Large intestine (tissue), 3 donors: ENCODE data around the gene TRIO. TPM values are rescaled to one million over a fixed set of nuclear protein-coding genes. Genes with fewer than 3 reads are reported as not detected.

Experiments used
- DNase-seq, 2 donors: peaks; one replicate each; pipeline versions ENCODE4 v3.0.0 to v3.0.0-alpha.2; 2013
- H3K27ac ChIP-seq: one replicate; pipeline ENCODE4 v1.5.1; 2013; ENCODE audit warnings: low read length
- H3K27me3 ChIP-seq: 2 replicates; pipeline ENCODE4 v1.6.1; 2013; ENCODE audit warnings: low read length; ENCODE audit not compliant: control insufficient read depth, insufficient read depth
- H3K36me3 ChIP-seq: 2 replicates; pipeline ENCODE4 v1.6.1; 2013; ENCODE audit warnings: low read length; ENCODE audit not compliant: control insufficient read depth, insufficient read depth
- H3K4me1 ChIP-seq: one replicate; pipeline ENCODE4 v1.6.1; 2013; ENCODE audit warnings: low read length; ENCODE audit not compliant: control insufficient read depth, insufficient read depth
- H3K4me3 ChIP-seq: one replicate; pipeline ENCODE4 v1.5.1; 2013; ENCODE audit warnings: low read length
- H3K9me3 ChIP-seq: one replicate; pipeline ENCODE4 v1.6.1; 2013; ENCODE audit warnings: mild to moderate bottlenecking, low read depth, low read length, moderate library complexity; ENCODE audit not compliant: control insufficient read depth
- WGBS: methylation state at CpG from one replicate; pipeline ENCODE4 v1.1.5; 2013; ENCODE audit warnings: low lambda C conversion rate; ENCODE audit not compliant: insufficient coverage; 5-methylcytosine and 5-hydroxymethylcytosine counted together
- polyA plus RNA-seq: library from polyadenylated mRNA; unstranded; fragments of 120-200 nt; gene quantifications from one replicate; pipeline ENCODE4 v1.2.1, GENCODE V29; 2013

TRIO gene
- polyA plus RNA-seq, 1 donor = 66.6 TPM

GRCh38 chr5:14135621-14136020 lies 7.5 kb upstream of the TRIO start:
- H3K36me3 ChIP-seq = no peaks in the 10 kb centered on the region
- H3K4me3 ChIP-seq = no peak overlapping the region
- WGBS = 100% methylated on average over 1 of the region's 1 CpG
- peaks cover 2% of the 10 kb centered on the region for H3K27me3 ChIP-seq
- no peak overlapping the region for H3K27ac ChIP-seq
- H3K4me1 ChIP-seq = no peaks in the 10 kb centered on the region
- H3K9me3 ChIP-seq = peaks cover 4% of the 10 kb centered on the region
- no peak for DNase-seq

DNA sequence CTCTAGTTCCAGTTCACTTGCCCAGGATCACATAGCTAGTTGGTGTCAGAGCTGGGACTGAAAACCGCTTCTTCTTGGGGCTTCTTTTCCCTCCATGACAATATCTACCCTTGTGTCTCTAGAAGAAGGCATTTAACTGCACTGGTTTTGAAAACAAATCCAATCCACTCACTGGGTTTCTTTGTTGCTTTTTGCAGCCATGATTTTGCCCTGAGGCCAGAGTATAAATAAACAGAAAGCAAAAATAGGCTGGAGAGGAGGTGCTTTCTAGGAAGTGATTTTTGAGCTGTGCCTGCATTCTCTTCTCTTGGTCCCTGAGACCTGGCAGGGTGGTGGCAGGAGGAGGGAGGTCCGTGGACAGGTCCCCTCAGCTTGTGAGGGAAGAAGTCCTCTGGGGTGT lies 6.9 kb upstream of the TRIO start:
- H3K36me3 ChIP-seq = no peaks in the 10 kb centered on the region
- peaks cover 4% of the 10 kb centered on the region for H3K9me3 ChIP-seq
- no peak for DNase-seq
- no peak overlapping the region for H3K4me3 ChIP-seq
- H3K4me1 ChIP-seq = no peaks in the 10 kb centered on the region
- H3K27ac ChIP-seq = no peak overlapping the region
- peaks cover 2% of the 10 kb centered on the region for H3K27me3 ChIP-seq
- no CpG with 5 or more reads among the region's 2 CpGs for WGBS

GRCh38 chr5:14138608-14139540 lies 4.3 kb upstream of the TRIO start:
- no peak overlapping the region for H3K27ac ChIP-seq
- H3K4me3 ChIP-seq = no peak overlapping the region
- H3K27me3 ChIP-seq = peaks cover 2% of the 10 kb centered on the region
- peaks cover 4% of the 10 kb centered on the region for H3K9me3 ChIP-seq
- WGBS = 95% methylated on average over 5 of the region's 11 CpGs
- H3K36me3 ChIP-seq = no peaks in the 10 kb centered on the region
- peaks cover 6% of the 10 kb centered on the region for H3K4me1 ChIP-seq
- no peak for DNase-seq

- no peak overlapping the region for H3K27ac ChIP-seq
- WGBS = 57% methylated on average over 1 of the region's 3 CpGs
- no peak overlapping the region for H3K4me3 ChIP-seq
- no peaks in the 10 kb centered on the region for H3K9me3 ChIP-seq
- peaks cover 2% of the 10 kb centered on the region for H3K27me3 ChIP-seq
- no peak for DNase-seq
- H3K36me3 ChIP-seq = no peaks in the 10 kb centered on the region
- peaks cover 23% of the 10 kb centered on the region for H3K4me1 ChIP-seq
Observed at GRCh38 chr5:14141764-14142163, 1.4 kb upstream of the TRIO start.

DNA sequence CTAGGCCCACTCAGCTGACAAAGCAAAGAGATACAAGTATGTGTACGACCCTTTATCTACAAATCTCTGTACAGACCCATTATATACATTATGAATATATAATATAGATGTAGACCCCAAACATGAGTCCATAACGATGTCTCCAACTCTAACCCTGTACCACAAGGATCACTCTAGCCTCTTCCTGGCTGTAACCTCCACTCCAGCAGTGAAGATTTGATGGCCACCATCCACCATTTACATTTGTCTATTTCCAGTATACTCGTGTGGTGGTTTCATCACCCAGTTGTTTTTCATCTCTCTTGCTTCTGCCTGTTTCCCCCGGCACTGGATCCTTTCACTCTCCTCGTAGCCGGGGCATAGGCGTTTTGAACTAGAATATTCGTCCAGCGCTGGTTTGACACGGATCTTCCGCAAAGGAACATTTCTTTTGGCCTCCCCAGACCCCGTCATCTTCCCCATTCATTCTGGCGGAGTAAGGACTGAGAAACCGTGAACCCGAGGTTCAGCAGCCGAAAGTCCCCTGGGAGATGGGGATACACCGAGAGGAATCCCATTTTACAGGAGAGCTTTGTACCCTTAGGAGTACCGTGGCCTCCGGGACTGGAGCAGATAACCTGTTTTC lies 828 bp upstream of the TRIO start:
- Histone ChIP-seq H3K4me1 (peaks cover 27% of the 10 kb centered on the region), H3K36me3 (no peaks in the 10 kb centered on the region), H3K4me3 (peak overlapping the region; percentile 57), H3K9me3 (no peaks in the 10 kb centered on the region), H3K27ac (peak overlapping the region; percentile 88), H3K27me3 (peaks cover 2% of the 10 kb centered on the region)
- no peak for DNase-seq
- 0% methylated on average over 3 of the region's 19 CpGs for WGBS

- peak overlapping the region; percentile 90 for H3K4me3 ChIP-seq
- H3K4me1 ChIP-seq = peaks cover 30% of the 10 kb centered on the region
- no peaks in the 10 kb centered on the region for H3K9me3 ChIP-seq
- DNase-seq = no peak
- no peaks in the 10 kb centered on the region for H3K36me3 ChIP-seq
- peaks cover 2% of the 10 kb centered on the region for H3K27me3 ChIP-seq
- no CpG with 5 or more reads among the region's 59 CpGs for WGBS
- peak overlapping the region; percentile 91 for H3K27ac ChIP-seq
Observed at GRCh38 chr5:14143546-14143840, 351 bp downstream of the TRIO start.

- H3K27me3 ChIP-seq = peaks cover 2% of the 10 kb centered on the region
- no peaks in the 10 kb centered on the region for H3K36me3 ChIP-seq
- H3K4me1 ChIP-seq = peaks cover 35% of the 10 kb centered on the region
- H3K27ac ChIP-seq = peak overlapping the region; percentile 91
- H3K9me3 ChIP-seq = no peaks in the 10 kb centered on the region
- no CpG with 5 or more reads among the region's 85 CpGs for WGBS
- peak in 1 of 2 donors; percentile 67 for DNase-seq
- peak overlapping the region; percentile 90 for H3K4me3 ChIP-seq
Observed at GRCh38 chr5:14143841-14144585, 871 bp downstream of the TRIO start.

DNA sequence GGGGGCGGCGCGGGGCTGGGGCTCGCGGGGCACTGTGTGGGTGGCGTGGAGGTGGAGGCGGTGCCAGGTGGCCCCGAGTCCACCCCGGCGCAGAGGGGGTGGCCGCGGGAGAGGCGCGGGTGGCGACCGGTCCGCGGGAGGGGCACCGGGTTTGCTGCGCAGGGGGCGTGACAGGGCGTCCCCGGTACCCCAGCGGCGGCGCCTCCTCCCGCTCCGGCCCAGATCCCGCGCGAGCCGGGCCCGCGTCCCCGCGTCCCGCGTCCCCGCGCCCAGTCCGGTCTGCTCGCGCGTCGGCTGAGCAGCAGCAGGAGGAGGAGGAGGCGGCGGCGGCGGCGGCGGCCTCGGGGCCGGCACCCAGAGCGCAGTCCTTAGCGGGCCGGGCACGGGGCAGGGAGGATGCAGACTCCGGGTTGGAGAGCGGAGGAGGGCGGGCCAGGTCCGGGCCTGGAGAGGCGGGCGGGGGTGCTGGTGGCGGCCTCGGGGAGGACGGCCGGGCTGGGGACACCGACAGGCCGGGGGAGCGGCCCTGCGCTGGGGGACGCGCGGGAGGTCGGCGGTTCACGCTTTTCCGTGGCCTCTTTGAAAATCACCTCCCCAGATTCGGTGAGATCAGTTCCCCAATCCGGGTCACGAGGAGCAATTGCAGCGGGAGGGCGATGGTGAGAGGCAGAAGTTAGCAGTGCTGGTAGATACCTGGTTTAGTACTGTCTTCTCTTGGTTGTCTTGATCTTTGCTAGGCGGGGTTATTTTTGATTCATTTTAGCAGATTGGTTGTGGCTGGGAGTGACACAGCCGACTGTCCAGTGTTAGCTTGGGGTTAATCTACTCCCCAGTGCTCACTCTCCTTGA lies 1.7 kb downstream of the TRIO start:
- no CpG with 5 or more reads among the region's 85 CpGs for WGBS
- Histone ChIP-seq H3K9me3 (no peaks in the 10 kb centered on the region), H3K4me1 (peaks cover 43% of the 10 kb centered on the region), H3K36me3 (no peaks in the 10 kb centered on the region), H3K27me3 (no peaks in the 10 kb centered on the region), H3K27ac (peak overlapping the region; percentile 91), H3K4me3 (peak overlapping the region; percentile 90)
- peak; percentile 68 to 74 for DNase-seq

DNA sequence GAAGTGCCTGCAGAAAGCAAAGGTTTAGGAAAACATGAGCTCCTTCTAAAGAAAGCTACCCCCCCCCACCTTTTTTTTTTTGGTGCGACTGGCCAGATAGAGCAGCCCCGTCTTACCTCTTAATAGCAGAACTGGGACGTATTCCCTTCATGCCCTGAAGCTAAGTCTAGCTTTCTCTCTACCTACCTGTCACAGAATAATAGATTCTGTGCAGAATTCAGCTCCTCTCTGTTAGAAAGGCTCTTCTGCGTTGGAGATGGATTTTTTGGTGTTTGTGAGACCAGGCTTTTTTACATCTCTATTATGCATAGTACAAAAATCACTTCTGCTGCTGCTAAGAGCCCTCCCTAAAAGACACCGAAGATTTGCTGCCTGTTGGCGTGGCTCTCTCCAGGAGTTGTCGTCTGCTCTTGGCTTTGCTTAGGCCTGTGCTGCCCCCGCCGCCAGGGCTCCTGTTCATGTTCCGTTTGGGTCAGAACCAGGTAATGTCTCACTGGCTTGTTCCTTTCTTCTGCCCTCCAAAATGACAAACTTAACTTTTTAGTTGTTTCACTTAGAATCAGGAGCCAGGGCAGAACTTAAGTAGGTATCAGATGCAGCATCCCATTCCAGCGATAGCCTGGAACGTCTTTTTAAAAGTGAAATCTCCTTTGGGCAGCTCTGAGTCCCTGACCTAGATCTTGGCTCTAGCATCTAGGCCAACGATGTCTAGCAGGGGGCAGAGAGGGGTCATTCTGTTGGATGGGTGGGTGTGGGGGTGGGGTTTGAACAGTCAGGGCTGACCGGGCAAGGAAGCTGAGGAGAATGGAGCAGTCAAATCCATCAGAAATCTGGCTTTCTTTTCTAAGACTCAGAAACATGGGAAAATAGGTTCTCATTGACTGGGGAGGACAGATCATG lies 2.5 kb downstream of the TRIO start:
- peak overlapping the region; percentile 90 for H3K4me3 ChIP-seq
- peak overlapping the region; percentile 55 for H3K27ac ChIP-seq
- WGBS = no CpG with 5 or more reads among the region's 14 CpGs
- no peaks in the 10 kb centered on the region for H3K27me3 ChIP-seq
- peaks cover 48% of the 10 kb centered on the region for H3K4me1 ChIP-seq
- no peaks in the 10 kb centered on the region for H3K36me3 ChIP-seq
- H3K9me3 ChIP-seq = no peaks in the 10 kb centered on the region
- no peak for DNase-seq
